Ovary (tissue), 9 donors: ENCODE results near the gene OR4M1. TPM values are rescaled to one million over a fixed set of nuclear protein-coding genes. Genes with fewer than 3 reads are reported as not detected.
"Not testable (repeated sequence)": the region's sequence is repeated elsewhere in the genome, so short reads cannot be mapped to it uniquely, and the experiment has no call there.

Experiments used
- DNase-seq, 5 donors: peaks; one replicate each; pipeline ENCODE4 v3.0.0-alpha.2; 2019 to 2020
- H3K27ac ChIP-seq, 2 donors: fragments of 200-600 bp; one replicate each; pipeline versions ENCODE4 v1.5.1 to v1.8.0; 2019 to 2022
- H3K27me3 ChIP-seq: fragments of 200-600 bp; one replicate; pipeline ENCODE4 v1.8.0; 2022
- H3K36me3 ChIP-seq: fragments of 200-600 bp; sonication (generic); one replicate; pipeline ENCODE4 v1.5.1; 2019
- H3K4me1 ChIP-seq: one replicate; pipeline ENCODE4 v1.8.1; 2013; ENCODE audit warnings: mild to moderate bottlenecking, moderate library complexity; ENCODE audit not compliant: insufficient read depth
- H3K4me3 ChIP-seq: fragments of 200-600 bp; sonication (generic); one replicate; pipeline ENCODE4 v1.5.1; 2017
- H3K9me3 ChIP-seq, 2 donors: fragments of 200-600 bp in 1 of 2; sonication (generic) in 1 of 2; one replicate each; pipeline versions ENCODE4 v1.5.1 to v1.8.1; 2013 to 2019; ENCODE audit warnings: mild to moderate bottlenecking in 1 of 2, moderate library complexity in 1 of 2
- CTCF ChIP-seq, 3 donors: fragments of 450-650 bp in 2 of 3; fragments of 200-600 bp in 1 of 3; IDR thresholded peaks; one replicate each; pipeline versions ENCODE4 v1.5.1 to v1.8.0; 2016 to 2022; ENCODE audit warnings: antibody characterized with exemption in 3 of 3, mild to moderate bottlenecking in 1 of 3
- EP300 ChIP-seq: sonication (generic); formaldehyde crosslinking; IDR thresholded peaks from one replicate; pipeline ENCODE4 v1.6.1; 2017; ENCODE audit warnings: antibody characterized with exemption
- POLR2A ChIP-seq: fragments of 450-650 bp; IDR thresholded peaks from one replicate; pipeline ENCODE4 v1.6.1; 2017; ENCODE audit warnings: antibody characterized with exemption, mild to moderate bottlenecking, moderate library complexity
- WGBS, 3 donors: extraction: QIAGEN DNeasy Blood & Tissue Kit in 1 of 3; methylation state at CpG; one replicate each; pipeline versions ENCODE4 v1.1.5 to v1.1.7; 2013 to 2017; 5-methylcytosine and 5-hydroxymethylcytosine counted together
- intact Hi-C, 4 donors: fragments of 100-400 bp; cut with DNase I; formaldehyde crosslinking; loops; one replicate each; pipeline versions ENCODE4 v1.11.0 to v1.15.1; 2022 to 2023
- polyA plus RNA-seq, 2 donors: library from polyadenylated mRNA; stranded (reverse); fragments of 200-250 nt in 1 of 2; fragments of 350-450 nt in 1 of 2; fragmentation: Illumina TruSeq in 1 of 2; extraction: RNeasy Lipid Tissue Mini Kit (QIAGEN cat#74804) in 1 of 2; gene quantifications; one replicate each; pipeline ENCODE4 v1.2.3, GENCODE V29; 2013 to 2014
- total RNA-seq, 7 donors: library from RNA; depleted of rRNA in 2 of 7; stranded (reverse); fragments of >200 nt in 2 of 7; fragmentation: NEBNext Ultra II Directional in 3 of 7; extraction: Animal tissue kit (Norgen Biotek cat#: 25700) in 3 of 7; gene quantifications; one replicate each; pipeline versions ENCODE4 v1.1.0 to v1.2.4, GENCODE V29; 2016 to 2023
- donor health status: DM: no; HTN: no; CAD: no; lungs with moderate emphysema.
- donor health status: DM: no; HTN: no; CAD: no.
- donor health status: Bipolar disorder and iron deficiency.
- donor health status: DM: yes; HTN: yes; CAD: no.
- donor health status: DM: no; HTN: no; CAD: no.
- donor health status: DM: yes; HTN: yes; CAD: no.

Gene OR4M1
- total and polyA plus RNA-seq, 9 donors, result not detected

- no peaks in the 10 kb centered on the region for H3K36me3 ChIP-seq
- H3K9me3 ChIP-seq, result no peaks in the 10 kb centered on the region
- intact Hi-C loops, result no loop called here
- no peaks in the 10 kb centered on the region for H3K27me3 ChIP-seq
- 76 to 87% (median 81%) methylated on average over 5 of the region's 5 CpGs for WGBS, 3 donors
- no peak overlapping the region for H3K27ac ChIP-seq
- H3K4me1 ChIP-seq, result no peaks in the 10 kb centered on the region
- DNase-seq, result no peak
- H3K4me3 ChIP-seq, result no peak overlapping the region
- no peak for TF ChIP-seq EP300
- TF ChIP-seq POLR2A, result no peak
- TF ChIP-seq CTCF (IDR thresholded peaks at IDR 0.05), result no peak
These were observed 26.6 kb downstream of the OR4M1 start for GRCh38 chr14:19799880-19800279.

GRCh38 chr14:19800282-19801117 is 27.2 kb downstream of the OR4M1 start:
- WGBS, 3 donors, result 76 to 84% (median 77%) methylated on average over 17 of the region's 17 CpGs
- Histone ChIP-seq H3K9me3 (no peaks in the 10 kb centered on the region), H3K4me3 (no peak overlapping the region), H3K36me3 (no peaks in the 10 kb centered on the region), H3K27me3 (no peaks in the 10 kb centered on the region), H3K27ac (no peak overlapping the region), H3K4me1 (no peaks in the 10 kb centered on the region)
- intact Hi-C loops, result no loop called here
- DNase-seq, result no peak
- TF ChIP-seq EP300 (no peak), POLR2A (no peak), CTCF (IDR thresholded peaks at IDR 0.05) (no peak)

GRCh38 chr14:19801118-19801464 is 27.8 kb downstream of the OR4M1 start:
- intact Hi-C loops, result no loop called here
- no peaks in the 10 kb centered on the region for H3K9me3 ChIP-seq
- no peaks in the 10 kb centered on the region for H3K36me3 ChIP-seq
- no peak for DNase-seq
- WGBS, 3 donors, result 77 to 83% (median 77%) methylated on average over 13 of the region's 13 CpGs
- no peaks in the 10 kb centered on the region for H3K27me3 ChIP-seq
- H3K4me3 ChIP-seq, result no peak overlapping the region
- no peak overlapping the region for H3K27ac ChIP-seq
- no peaks in the 10 kb centered on the region for H3K4me1 ChIP-seq
- TF ChIP-seq POLR2A (no peak), EP300 (no peak), CTCF (IDR thresholded peaks at IDR 0.05) (no peak)

- intact Hi-C loops, H3K36me3 ChIP-seq, H3K27me3 ChIP-seq, DNase-seq, H3K9me3 ChIP-seq, H3K4me3 ChIP-seq, H3K27ac ChIP-seq, H3K4me1 ChIP-seq: not testable (repeated sequence)
- 49 to 78% (median 63%) methylated on average over 1 of the region's 1 CpG for WGBS, 3 donors
These were observed 30.2 kb downstream of the OR4M1 start, which contains the start of gene OR4N2 for GRCh38 chr14:19803470-19803869. Gene OR4N2, plus strand, starts transcription at chr14:19803770. Its CDS starts 23,679 bp downstream, at chr14:19827449.

- H3K4me1 ChIP-seq, intact Hi-C loops, H3K27ac ChIP-seq, H3K36me3 ChIP-seq, H3K4me3 ChIP-seq, H3K27me3 ChIP-seq, DNase-seq, H3K9me3 ChIP-seq: not testable (repeated sequence)
- WGBS, 3 donors, result 42 to 51% (median 45%) methylated on average over 4 of the region's 4 CpGs
These were observed 40.0 kb downstream of the OR4M1 start for GRCh38 chr14:19813171-19813920.

- H3K4me3 ChIP-seq, H3K36me3 ChIP-seq, intact Hi-C loops, H3K27ac ChIP-seq, DNase-seq, H3K9me3 ChIP-seq, H3K27me3 ChIP-seq, H3K4me1 ChIP-seq: not testable (repeated sequence)
- WGBS, 3 donors, result 41 to 74% (median 64%) methylated on average over 1 of the region's 1 CpG
These were observed 46.6 kb downstream of the OR4M1 start for GRCh38 chr14:19819879-19820278.

GRCh38 chr14:19821016-19821415 is 47.7 kb downstream of the OR4M1 start:
- H3K9me3 ChIP-seq, H3K4me1 ChIP-seq, DNase-seq, H3K27me3 ChIP-seq, H3K36me3 ChIP-seq, H3K27ac ChIP-seq, intact Hi-C loops, H3K4me3 ChIP-seq: not testable (repeated sequence)
- WGBS, 3 donors, result 44 to 71% (median 65%) methylated on average over 6 of the region's 6 CpGs
